ENCODE measurements around the gene TRIM26. TPM values are rescaled to one million over a fixed set of nuclear protein-coding genes. Genes with fewer than 3 reads are reported as not detected.
"Not testable (repeated sequence)": the region's sequence is repeated elsewhere in the genome, so short reads cannot be mapped to it uniquely, and the experiment has no call there.

Gene TRIM26
- polyA plus RNA-seq, 1 experiment: 41.8 TPM

DNA sequence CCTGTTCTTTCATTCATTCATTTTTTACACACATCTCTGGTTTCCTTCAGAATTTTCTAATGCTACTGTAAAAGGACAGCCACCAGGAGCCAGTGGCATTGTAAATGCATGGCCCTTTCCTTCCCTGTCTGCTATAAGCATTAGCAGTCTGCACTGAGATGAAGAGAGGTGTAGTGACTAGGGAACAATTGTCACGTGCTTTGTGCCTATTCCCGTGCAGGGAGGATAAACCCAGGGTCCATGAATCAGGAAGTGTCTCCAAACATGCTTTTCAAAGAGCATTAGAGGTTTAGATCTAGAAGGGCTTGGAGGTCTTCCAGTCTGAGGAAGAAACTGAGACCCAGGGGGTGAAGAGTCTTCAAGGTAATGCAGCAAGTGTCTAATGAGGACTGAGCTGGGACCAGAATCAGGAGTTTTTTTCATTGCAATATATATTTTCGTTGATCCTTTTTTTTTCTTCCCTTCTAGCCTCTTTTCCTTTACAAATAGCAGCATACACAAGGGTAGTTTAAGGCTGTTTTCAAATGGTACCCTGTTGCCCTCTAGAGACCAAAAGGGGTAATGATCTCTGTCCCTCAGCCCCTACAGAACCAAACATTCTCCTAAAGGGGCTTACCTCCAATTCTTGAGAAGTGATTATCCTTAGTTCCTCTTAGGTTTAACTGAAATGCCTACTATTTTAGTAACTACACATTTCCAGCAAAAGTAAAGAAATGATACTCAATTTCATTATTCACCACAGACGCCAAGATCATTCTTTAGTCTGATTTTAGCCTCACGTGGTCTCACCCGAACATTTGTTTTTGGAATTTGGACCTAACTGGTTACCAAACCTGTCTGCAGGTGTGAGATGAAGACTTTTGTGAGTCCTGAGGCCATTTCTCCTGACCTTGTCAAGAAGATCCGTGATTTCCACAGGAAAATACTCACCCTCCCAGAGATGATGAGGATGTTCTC is 43.3 kb downstream of the TRIM26 start:
- no peak overlapping the region for H3K4me3 ChIP-seq (ENCODE audit: low read depth, low read length)
- CTCF ChIA-PET: interaction anchor here (0.8 to 1.8 kb wide), 7 partner anchors 11 to 322 kb away, joined by 3 to 8 read pairs (median 4); no protein-coding TSS in a partner anchor

DNA sequence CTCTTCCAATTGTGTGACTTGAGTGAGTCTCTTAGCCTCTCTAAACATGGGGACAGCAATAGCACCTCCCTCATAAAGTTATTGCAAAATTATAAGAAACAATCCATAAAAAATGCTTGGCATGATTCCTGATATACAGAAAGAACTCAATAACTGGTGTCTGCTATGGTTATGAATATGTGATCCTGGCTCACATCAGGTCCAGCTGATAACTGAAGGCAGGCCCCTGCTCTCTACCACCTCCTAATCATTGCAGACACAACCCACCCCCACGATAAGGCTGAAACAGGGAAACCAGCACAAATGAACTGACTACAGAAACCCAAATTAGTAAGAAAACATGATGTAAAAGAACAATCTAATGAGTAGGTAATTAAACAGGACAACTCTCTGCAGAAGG is 44.5 kb downstream of the TRIM26 start:
- Histone ChIP-seq H3K27me3 (ENCODE audit: control insufficient read depth, insufficient read depth, low read length) (peaks cover 35% of the 10 kb centered on the region), H3K36me3 (ENCODE audit: control insufficient read depth, insufficient read depth, low read length) (no peaks in the 10 kb centered on the region), H3K4me3 (ENCODE audit: low read depth, low read length) (no peak overlapping the region)
- no peak for DNase-seq (ENCODE audit: low read depth)
- TF ChIP-seq CTCF (IDR thresholded peaks at IDR 0.05; ENCODE audit: insufficient read depth, low read depth, low read length): no peak
- POLR2A ChIA-PET: no interaction called here
- CTCF ChIA-PET: interaction anchor here (1.5 to 1.9 kb wide), 4 partner anchors 37 to 321 kb away, joined by 3 to 10 read pairs (median 8); no protein-coding TSS in a partner anchor

More for the DNA sequence above, 43.3 kb downstream of the TRIM26 start:
- H3K36me3 ChIP-seq (ENCODE audit: control insufficient read depth, insufficient read depth, low read length): no peaks in the 10 kb centered on the region
- peak; percentile 84 for TF ChIP-seq CTCF (IDR thresholded peaks at IDR 0.05; ENCODE audit: insufficient read depth, low read depth, low read length)
- POLR2A ChIA-PET: no interaction called here
- H3K27me3 ChIP-seq (ENCODE audit: control insufficient read depth, insufficient read depth, low read length): peaks cover 30% of the 10 kb centered on the region
- no peak for DNase-seq (ENCODE audit: low read depth)

GRCh38 chr6:30167101-30167500 is 46.1 kb downstream of the TRIM26 start:
- no peak overlapping the region for H3K4me3 ChIP-seq (ENCODE audit: low read depth, low read length)
- TF ChIP-seq CTCF (IDR thresholded peaks at IDR 0.05; ENCODE audit: insufficient read depth, low read depth, low read length): no peak
- ChIA-PET POLR2A (no interaction called here), CTCF (interaction anchor here (0.9 to 2.5 kb wide), 5 partner anchors 36 to 319 kb away, joined by 3 to 8 read pairs (median 6); no protein-coding TSS in a partner anchor)
- no peak for DNase-seq (ENCODE audit: low read depth)
- H3K27me3 ChIP-seq (ENCODE audit: control insufficient read depth, insufficient read depth, low read length): peaks cover 27% of the 10 kb centered on the region
- no peaks in the 10 kb centered on the region for H3K36me3 ChIP-seq (ENCODE audit: control insufficient read depth, insufficient read depth, low read length)

- H3K4me3 ChIP-seq (ENCODE audit: low read depth, low read length); H3K36me3 ChIP-seq (ENCODE audit: control insufficient read depth, insufficient read depth, low read length); POLR2A ChIA-PET; DNase-seq (ENCODE audit: low read depth): not testable (repeated sequence)
- peaks cover 16% of the 10 kb centered on the region for H3K27me3 ChIP-seq (ENCODE audit: control insufficient read depth, insufficient read depth, low read length)
- CTCF ChIA-PET: interaction anchor here (2.5 kb wide), 1 partner anchor 62 kb away, joined by 6 read pairs; no protein-coding TSS in a partner anchor
Observed at GRCh38 chr6:30165238-30165637, 48.0 kb downstream of the TRIM26 start.

GRCh38 chr6:30164714-30165113 is 48.5 kb downstream of the TRIM26 start:
- H3K27me3 ChIP-seq (ENCODE audit: control insufficient read depth, insufficient read depth, low read length): peaks cover 17% of the 10 kb centered on the region
- H3K4me3 ChIP-seq (ENCODE audit: low read depth, low read length): no peak overlapping the region
- POLR2A ChIA-PET: no interaction called here
- DNase-seq (ENCODE audit: low read depth): no peak
- CTCF ChIA-PET: interaction anchor here (2.5 kb wide), 1 partner anchor 61 kb away, joined by 6 read pairs; no protein-coding TSS in a partner anchor
- H3K36me3 ChIP-seq (ENCODE audit: control insufficient read depth, insufficient read depth, low read length): no peaks in the 10 kb centered on the region
- TF ChIP-seq CTCF (IDR thresholded peaks at IDR 0.05; ENCODE audit: insufficient read depth, low read depth, low read length): no peak
